HG03103 (cell line): ENCODE results near the gene ROMO1.

Source experiments
- ATAC-seq: cut with Tn5 transposase; IDR thresholded peaks from one replicate; pipeline ENCODE4 v1.9.1; 2021; ENCODE audit warnings: low read depth; ENCODE audit not compliant: unreplicated experiment

The ROMO1 gene

DNA sequence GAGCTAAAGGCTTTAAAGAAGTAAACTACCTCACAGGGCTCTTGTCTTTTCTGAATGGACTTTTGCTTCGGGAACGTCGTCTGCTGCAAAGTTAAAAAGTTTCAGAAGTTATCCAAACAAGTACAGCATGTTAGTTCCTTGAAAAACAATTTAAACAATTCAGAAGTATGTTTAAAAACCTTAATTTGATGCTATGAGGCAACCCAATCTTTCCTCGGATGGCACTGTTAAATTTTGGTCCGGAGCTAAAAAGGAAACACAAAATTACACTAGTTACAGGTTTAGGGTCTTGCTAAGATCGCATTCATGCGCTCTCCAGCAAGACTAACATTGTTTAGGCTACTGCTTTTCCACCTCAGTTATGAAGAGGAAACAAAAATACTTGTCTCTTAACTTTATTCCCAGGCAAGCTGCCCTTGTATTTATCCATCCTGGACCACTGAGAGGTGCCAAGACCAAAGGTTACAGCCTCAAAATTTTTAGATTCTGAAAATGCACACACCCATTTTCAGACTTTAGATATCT lies 30.1 kb downstream of the ROMO1 start:
- no peak for ATAC-seq

DNA sequence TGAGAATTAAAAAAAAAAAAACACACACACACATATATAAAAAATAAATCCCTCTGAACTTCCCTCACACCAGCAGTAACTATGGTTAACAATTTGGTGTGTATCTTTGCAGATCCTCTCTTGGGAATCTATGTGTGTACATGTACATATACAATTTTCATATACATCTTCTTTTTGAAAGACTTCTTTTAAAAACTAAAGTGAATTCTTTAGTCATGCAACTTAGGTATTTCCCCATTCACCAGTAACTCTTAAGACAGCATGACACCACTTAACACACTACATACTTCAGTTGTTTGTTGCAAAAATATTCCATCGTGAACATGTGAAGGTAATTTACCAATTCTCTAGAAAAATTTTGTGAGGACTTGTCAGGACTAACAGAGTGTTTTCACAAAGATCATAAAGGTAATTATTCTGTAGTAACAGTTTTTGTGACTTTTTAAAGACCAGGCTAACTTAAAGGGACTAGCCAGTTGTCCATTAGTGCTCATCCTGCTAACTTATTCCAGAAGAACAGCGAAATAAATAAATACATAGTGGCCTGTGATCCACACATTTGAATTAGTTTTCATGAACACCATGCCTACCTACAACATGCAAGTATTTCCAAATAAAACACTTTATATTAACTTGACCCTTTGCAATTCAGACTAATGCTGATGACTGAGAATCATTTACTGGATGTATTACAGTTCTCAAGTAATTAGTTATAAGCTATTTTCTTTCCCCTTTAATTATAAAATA lies 30.8 kb downstream of the ROMO1 start:
- no peak for ATAC-seq

DNA sequence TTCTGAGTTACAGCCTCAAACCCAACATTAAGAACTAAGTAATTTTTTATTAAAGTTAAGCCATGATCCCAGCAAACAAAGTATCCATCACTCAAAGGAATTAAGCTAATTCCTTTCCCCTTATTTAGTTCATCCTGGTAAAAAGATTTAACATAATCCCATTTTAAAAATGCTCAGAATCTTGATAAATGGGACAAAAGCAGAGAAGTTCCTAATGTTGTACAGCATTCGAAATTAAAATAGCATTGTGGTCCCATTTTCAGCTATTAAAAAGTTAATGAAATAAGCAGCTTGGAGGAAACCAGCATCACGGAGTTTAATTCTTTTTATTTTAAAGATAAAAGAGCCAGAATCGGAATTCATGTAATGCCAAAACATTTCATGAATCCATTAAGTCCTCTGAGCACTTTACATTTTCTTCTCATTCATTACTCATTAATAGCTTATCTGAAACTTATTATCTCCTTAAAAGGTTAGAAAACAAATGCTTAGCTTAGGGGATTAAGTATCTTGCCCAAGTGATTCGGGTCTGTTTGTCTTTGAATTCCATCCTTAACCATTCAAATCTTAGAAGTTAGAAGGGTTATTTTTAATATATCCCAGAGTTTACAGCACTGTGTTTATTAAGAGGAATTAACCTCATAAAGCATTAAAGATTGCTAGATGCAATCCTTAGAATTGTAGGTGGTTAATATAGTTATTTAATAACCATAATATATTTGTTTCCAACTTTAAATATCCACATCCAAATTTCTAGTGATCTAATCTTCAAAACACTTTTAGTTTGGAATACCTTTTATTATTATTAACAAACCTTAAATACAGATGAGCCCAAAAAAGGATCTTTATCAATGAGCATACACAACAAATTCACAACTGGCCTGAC lies 31.6 kb downstream of the ROMO1 start:
- no peak for ATAC-seq

DNA sequence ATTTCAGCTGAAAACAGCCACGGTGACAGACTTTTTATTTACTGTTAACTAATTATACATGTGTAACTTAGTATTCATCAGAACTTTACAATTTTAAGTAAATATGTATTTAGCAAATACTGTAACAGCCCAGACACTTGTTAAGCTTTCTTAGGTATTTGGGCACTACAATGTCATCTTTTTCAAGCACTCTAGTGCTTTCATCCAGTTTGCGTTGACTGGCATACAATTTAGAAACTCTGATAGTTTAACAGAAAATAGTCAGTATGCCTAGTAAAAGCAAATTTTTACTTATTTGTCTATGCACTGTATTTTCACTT lies 32.2 kb downstream of the ROMO1 start:
- no peak for ATAC-seq

DNA sequence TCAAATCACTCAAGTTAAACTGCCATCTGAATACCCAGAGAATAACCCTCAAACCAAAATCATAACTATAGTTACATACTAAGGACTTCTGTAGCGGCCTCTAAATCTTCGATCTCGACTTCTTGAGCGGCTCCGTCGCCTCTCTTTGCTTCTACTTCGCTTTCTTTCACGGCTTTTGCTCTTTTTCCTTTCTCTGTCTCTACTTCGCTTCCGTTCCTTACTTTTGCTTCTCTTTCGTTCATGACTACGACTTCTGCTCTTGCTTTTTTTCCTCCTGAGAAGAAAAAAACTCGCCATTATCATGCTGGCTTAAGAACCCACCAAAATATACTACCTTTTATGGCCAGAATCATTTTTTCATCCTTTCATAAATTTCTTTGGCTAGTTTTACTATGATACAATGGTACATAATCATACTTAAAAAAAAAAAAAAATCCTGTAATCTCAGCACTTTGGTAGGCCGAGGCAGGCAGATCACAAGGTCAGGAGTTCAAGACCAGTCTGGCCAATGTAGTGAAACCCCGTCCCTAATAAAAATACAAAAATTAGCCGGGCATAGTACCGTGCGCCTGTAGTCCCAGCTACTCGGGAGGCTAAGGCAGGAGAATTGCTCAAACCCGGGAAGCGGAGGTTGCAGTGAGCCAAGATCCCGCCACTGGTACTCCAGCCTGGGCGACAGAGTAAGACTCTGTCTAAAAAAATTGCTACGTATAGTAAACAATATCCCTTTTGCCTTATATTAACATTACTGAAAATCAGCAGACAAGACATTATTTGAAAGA lies 32.8 kb downstream of the ROMO1 start:
- ATAC-seq = no peak

DNA sequence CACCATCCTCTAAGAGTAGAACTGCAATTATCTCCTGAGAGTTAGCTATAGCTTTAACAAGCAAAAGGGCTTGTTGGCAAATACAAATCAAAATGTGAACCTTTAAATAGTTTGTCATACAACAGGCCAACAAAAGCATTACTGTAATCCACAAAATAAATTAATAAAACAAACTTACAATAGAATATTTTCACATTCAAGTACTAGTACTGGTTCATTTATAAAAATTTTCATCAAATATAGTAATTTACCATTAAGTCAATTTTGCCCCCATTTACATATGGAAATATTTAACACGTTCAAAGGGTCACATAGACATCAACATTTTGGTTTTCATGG lies 33.4 kb downstream of the ROMO1 start:
- ATAC-seq = no peak

DNA sequence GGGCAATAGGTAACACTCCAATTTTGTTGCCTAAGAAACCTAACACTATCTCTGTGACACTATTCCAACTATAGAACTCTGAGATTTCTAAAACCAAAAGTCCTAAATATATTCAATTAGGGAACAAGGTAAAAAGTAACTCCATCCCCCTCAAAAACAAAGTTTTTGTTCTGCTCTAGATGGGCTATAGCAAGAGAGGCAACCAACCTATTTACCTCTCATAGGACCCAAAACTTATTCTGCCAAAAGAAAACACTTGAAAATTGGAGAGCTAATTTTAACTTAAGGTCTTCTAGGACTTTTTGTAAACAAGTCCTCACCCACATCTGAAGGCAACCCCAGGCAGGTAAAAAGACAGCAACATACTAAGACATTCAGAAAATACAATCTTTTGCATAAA lies 35.2 kb downstream of the ROMO1 start:
- no peak for ATAC-seq

DNA sequence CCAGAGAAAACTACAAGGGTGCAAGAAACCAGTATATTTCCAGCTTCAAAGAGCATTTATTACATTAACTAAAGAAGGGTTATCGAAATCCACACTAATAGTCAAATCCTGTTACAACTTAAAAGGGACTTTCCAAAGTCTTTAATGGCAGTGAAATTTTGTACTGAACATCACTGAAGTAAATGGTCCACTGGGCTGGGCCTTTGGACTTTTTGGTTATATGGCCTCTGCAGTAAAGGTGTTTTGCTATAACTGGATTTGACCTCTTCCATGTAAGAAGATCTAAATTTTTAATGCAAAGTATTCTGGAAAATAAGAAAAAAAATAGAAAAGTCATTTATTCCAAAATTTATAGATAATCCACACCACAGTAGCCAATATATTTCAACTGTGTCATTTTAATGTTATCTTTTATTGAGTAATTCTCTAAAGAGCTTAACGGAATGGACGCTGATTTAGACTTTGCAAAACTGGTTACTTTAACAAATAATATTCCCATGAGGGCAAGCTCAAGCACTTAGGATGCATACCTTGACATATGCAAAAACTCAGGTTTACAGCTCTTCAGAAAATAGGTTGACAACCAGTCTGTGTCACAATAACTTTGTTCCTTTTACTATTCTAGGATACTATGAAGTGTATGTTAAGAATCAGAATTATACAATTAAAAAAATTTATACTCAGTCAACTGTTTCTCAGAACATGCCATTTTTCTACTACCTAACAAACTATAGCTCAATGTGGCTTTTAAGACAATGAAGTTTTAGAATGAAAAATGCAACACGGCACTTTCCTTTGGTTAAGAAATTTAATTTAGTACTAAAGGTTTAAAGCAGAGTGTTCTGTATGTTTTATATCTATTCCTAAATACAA lies 35.8 kb downstream of the ROMO1 start:
- ATAC-seq = no peak

DNA sequence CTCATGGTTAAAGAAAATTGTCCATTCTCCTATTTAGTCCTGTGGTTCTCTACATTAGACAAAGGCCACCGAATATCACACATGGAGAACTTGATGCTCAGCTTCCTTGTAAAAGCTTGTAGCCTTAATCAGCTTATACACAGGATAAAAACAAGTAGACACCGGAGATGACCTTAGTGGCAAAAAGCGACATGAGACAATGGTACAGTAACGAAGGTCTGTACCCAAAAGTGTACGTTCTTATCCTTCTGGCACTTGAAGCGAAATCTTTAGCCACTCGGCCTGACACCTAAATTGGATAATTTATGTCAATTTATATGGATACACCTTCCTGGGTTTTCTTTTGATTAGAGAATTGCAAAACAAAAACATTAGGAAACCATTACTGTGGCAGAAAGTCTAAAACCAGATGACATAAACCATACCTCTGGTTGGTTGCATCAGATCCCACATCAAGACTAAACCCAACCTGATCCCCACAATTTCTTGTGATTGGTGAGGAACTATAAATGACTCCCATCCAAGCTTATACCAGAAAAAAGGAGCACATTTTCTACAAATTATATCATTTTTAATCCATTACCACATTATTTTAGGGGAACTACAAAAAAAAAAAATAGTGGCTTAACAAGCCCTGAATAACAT lies 36.7 kb downstream of the ROMO1 start:
- no peak for ATAC-seq

DNA sequence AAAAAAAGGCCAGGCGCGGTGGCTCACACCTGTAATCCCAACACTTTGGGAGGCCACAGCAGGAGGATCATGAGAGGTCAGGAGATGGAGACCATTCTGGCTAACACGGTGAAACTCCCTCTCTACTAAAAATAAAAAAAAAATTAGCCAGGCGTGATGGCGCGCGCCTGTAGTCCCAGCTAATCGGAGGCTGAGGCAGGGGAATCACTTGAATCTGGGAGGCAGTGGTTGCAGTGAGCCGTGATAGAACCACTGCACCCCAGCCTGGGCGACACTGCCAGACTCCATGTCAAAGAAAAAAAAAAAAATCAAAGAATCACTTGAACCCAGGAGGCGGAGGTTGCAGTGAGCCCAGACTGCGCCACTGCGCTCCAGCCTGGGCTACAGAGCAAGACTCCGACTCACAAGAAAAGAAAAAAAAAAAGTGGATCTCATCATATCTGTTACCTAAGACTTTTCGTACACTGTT lies 38.7 kb downstream of the ROMO1 start:
- no peak for ATAC-seq

DNA sequence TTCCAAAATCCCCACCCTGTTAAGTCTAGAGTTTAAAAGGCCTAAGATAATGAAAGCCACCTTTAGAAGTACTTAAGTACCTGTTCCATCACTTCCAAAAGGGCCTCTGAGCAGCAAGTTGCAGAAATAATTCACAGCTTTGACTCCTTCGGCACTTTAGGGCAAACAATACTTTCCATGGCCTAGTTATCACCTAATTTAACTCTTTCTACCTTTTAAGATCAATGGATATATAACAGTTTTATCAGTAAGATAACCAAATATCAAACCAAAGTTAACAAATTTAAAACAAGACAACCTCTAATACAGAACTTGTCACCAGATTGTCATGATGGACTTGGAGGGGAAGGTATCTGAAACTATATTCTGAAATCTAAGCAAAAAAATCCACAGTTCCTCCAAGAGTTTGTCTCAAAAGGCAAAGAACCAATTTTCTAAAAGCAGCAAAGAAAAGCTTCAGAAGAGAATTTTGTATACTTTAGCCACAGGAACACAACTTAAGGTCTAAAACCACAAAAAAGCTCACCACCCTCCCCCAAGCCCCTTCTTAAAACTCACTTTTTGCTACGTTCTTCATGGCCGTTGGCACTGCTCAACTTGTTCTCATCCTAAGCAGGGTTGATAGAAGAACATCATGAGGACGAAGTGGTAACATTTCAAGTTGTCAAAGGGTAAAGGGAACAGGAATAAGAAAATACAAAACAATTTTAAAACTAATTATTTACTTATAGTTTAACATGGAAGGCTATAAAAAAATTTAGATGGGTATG lies 39.4 kb downstream of the ROMO1 start:
- ATAC-seq = no peak

DNA sequence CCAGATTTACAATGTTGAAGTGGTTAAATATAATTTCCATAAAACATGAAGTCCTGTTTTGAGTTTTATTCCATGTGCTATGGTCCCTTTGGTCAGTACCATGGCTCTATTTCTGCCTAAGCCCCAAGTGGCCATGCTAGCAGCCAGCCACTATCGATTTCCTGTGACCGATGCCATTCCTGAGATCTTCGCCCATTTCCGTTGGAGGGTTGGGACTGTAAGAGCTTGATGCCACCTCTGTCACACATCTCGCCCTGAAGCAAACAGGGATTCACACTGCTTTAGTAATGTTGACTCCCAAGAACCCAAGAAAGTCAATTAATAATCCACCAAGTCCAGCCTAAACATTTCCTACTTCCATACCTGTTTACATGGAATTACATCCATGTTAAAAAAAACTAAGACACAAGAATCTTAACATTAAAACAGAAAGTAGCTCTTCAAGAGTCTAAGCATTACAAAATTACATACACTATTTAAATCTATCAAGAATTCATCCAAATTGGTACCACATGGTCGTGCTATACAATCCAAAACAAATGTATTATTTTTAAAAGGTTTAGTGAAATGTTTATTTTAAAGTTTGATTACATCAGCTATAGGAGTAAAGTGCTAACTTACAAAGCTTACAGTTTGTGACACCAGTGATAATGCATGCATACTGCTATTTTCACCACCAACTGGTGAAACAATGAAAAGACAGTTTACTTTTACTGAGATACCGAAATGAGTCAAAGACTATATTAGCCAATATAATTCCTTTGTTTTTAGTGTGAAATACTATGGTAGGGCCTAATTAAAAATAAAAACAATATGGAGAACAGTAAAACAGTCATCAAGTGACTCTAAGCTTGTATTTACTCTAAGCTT lies 40.3 kb downstream of the ROMO1 start:
- ATAC-seq = no peak

DNA sequence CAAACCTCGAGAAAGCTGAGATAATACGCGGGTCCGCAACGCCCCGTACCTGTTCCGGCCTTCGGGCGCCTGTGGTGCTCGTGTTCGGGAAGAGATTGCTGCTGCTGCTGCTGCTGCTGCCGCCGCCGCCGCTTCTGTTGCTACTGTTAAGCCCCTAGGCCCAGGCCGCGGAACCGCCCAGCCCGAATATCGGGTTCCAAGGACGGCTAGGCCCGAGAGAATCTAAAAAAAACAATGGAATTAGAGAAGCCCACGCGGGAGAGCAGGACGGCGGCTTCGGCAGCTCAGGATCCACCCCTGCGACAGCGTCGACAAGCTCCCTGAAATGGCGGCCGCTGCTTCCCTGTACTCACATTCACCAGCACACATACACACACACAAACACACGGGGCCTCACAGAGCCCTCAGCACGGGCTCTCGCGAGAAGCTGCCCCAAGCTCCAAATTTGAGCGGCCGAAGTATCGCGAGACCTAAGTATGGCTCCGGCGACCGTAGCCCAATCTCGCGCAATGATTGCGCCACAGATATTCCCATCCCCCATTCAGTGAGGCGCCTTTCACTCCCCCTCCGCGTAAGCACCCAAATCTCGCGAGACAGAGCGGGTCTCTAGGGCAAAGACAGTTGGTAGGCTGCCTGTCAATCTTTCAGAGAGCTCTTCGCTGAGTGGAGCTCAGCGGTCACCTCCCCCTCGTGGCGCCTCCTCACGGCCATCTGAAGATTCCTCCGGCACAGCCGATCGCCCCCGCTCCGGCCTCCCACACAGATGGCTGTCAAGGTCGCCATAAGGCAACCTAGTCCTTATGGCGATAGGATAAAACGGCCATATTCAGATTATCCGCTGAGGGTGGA lies 42.9 kb downstream of the ROMO1 start, which contains the start of gene RBM39:
TSS of gene RBM39 (minus strand) at position 369 of the 849 bp plus-strand sequence. CDS start 1,386 bp downstream, outside the sequence.
- peak; percentile 77 for ATAC-seq

DNA sequence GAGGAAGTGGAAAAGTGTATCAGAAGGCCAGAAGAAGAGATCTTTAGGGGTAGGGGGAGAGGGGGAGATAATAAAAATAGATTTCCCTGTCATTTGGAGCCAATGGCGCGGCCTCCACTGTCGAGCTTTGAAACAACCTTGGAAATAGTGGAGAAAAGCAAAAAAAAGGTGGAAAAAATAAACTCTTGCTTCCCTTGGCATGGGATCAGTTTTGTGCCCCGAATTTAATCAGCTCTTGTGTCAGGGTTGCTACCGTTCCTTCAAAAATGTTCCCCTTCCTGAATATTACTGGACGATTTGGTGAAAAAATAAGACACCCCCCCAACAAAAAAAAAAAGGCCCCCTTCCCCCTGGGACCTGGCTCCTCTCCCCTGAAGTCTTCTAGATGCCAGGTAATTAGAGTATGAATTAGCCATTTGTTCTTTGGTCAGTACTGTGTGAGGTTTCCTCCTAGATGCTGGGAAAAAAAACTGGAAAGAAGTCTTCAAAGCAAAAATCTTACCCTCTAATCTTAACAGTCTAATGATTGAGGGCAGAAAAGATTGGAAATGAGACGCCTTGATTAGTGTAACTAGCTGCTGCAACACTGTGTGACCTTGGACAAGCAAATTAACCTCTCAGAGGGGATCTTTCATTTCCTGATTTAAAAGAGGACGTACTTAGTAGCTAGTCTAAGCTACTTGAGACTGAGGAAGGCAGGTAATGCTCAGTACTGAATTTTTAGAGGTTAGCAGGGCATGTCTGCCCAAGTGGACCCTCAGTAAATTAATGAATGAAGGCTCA lies 43.7 kb downstream of the ROMO1 start:
- ATAC-seq = no peak

DNA sequence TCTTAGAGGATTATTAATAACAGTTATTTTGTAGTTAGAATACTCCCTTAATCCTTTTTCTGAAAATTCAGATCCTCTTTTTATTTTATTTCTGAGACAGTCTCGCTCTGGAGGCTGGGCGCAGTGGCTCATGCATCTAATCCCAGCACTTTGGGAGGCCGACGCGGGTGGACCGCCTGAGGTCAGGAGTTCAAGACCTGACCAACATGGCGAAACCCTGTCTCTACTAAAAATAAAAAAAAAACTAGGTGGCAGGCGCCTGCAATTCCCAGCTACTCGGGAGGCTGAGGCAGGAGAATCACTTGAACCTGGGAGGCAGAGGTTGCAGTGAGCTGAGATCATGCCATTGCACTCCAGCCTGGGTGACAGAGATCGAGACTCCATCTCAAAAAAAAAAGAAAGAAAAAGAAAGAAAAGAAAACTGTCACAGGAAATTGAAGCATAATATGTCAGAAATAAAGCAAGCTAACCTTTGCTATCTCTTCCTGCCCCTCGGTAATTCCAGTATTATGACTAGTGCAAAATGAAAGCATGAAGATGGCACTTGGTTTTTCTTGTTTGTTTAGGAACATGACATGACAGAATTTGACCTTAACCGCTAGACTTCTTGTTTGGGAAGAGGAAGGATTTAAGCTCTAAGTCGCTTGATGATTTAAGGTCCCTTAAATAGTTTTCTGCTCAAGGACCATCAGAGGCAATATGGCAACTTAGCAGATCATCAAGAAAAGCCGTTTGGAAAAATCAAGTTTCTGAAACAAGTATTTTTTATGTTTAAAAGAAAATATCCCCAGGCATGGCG lies 44.7 kb downstream of the ROMO1 start:
- no peak for ATAC-seq
